SK-N-SH (cell line): ENCODE measurements around the gene HECTD2. TPM values are rescaled to one million over a fixed set of nuclear protein-coding genes. Genes with fewer than 3 reads are reported as not detected.
A peak's percentile ranks its signal among the peaks of the same experiment; 100 is the strongest.

Experiments
- CTCF ChIA-PET: fragments of 300-600, 350-600 bp; formaldehyde crosslinking; extraction: SDS; loops from one replicate; lab custom pipeline; 2021; lab: Yijun Ruan, JAX
- POLR2A ChIA-PET: fragments of 350-600 bp; sonication (Branson Sonifier 250); formaldehyde crosslinking; extraction: SDS; loops from one replicate; lab custom pipeline; 2020; ENCODE audit warnings: antibody characterized with exemption, inconsistent platforms; lab: Yijun Ruan, JAX
- DNase-seq: peaks from one replicate; pipeline ENCODE4 v3.0.0; 2012
- H2AFZ ChIP-seq: fragments of 200-600 bp; sonication (generic); 2 replicates; pipeline ENCODE4 v1.8.1; 2016; ENCODE audit warnings: antibody characterized with exemption, mild to moderate bottlenecking, low read depth
- H3F3A ChIP-seq: fragments of 200-600 bp; sonication (generic); replicated peaks from 2 replicates; pipeline ENCODE3; 2016; ENCODE audit warnings: antibody characterized with exemption, mild to moderate bottlenecking; ENCODE audit not compliant: insufficient read depth
- H3K27ac ChIP-seq, 2 experiments: fragments of 200-500 bp in 1 of 2; fragments of 200-600 bp in 1 of 2; sonication (Bioruptor generic) in 1 of 2; sonication (generic), shearing (Covaris generic) in 1 of 2; 2 replicates each; pipeline versions ENCODE4 v1.5.1 to v1.6.1; 2014 to 2016; ENCODE audit warnings: low read depth in 2 of 2, inconsistent platforms in 1 of 2, low read length in 1 of 2, mild to moderate bottlenecking in 1 of 2, mixed read lengths in 1 of 2
- H3K27me3 ChIP-seq: fragments of 200-600 bp; sonication (generic), shearing (Covaris generic); 2 replicates; pipeline ENCODE4 v1.6.1; 2016; ENCODE audit warnings: mixed run types; ENCODE audit not compliant: insufficient read depth
- H3K36me3 ChIP-seq, 2 experiments: fragments of 200-500 bp in 1 of 2; fragments of 200-600 bp in 1 of 2; sonication (Bioruptor generic) in 1 of 2; sonication (generic) in 1 of 2; replicated peaks in 1 of 2; 2 replicates each; pipeline versions ENCODE3 to v1.5.1; 2014 to 2016; ENCODE audit warnings: low read length in 1 of 2, mild to moderate bottlenecking in 1 of 2; ENCODE audit not compliant: insufficient read depth in 2 of 2, control insufficient read depth in 1 of 2
- H3K4me1 ChIP-seq, 2 experiments: fragments of 200-500 bp in 1 of 2; fragments of 200-600 bp in 1 of 2; sonication (Bioruptor generic) in 1 of 2; sonication (generic), shearing (Covaris generic) in 1 of 2; 2 replicates each; pipeline versions ENCODE4 v1.5.1 to v1.6.1; 2014 to 2016; ENCODE audit warnings: low read depth in 1 of 2, low read length in 1 of 2, mixed run types in 1 of 2; ENCODE audit not compliant: insufficient read depth in 2 of 2, control insufficient read depth in 1 of 2
- H3K4me2 ChIP-seq: fragments of 200-600 bp; sonication (generic), shearing (Covaris generic); 2 replicates; pipeline ENCODE4 v1.6.1; 2017; ENCODE audit warnings: mixed run types
- H3K4me3 ChIP-seq, 2 experiments: fragments of 200-500 bp in 1 of 2; fragments of 200-600 bp in 1 of 2; sonication (Bioruptor generic) in 1 of 2; sonication (generic), shearing (Covaris generic) in 1 of 2; 2 replicates each; pipeline versions ENCODE4 v1.5.1 to v1.8.1; 2014 to 2016; ENCODE audit warnings: low read depth in 2 of 2, inconsistent platforms in 1 of 2, low read length in 1 of 2, mild to moderate bottlenecking in 1 of 2, mixed read lengths in 1 of 2, moderate library complexity in 1 of 2
- H3K79me2 ChIP-seq: fragments of 200-600 bp; sonication (generic); 2 replicates; pipeline ENCODE4 v1.8.1; 2017; ENCODE audit warnings: mild to moderate bottlenecking; ENCODE audit not compliant: insufficient read depth
- H3K9ac ChIP-seq: fragments of 200-600 bp; sonication (generic); 2 replicates; pipeline ENCODE4 v1.6.1; 2017; ENCODE audit warnings: mixed run types
- H3K9me2 ChIP-seq: fragments of 200-600 bp; sonication (generic); 2 replicates; pipeline ENCODE4 v1.6.1; 2017; ENCODE audit warnings: mixed run types
- H3K9me3 ChIP-seq: fragments of 200-600 bp; sonication (generic); 2 replicates; pipeline ENCODE4 v1.6.1; 2017; ENCODE audit warnings: mixed run types, mild to moderate bottlenecking, moderate library complexity
- H4K20me1 ChIP-seq: fragments of 200-600 bp; sonication (generic); 2 replicates; pipeline ENCODE4 v1.6.1; 2017; ENCODE audit warnings: mild to moderate bottlenecking, mixed run types; ENCODE audit not compliant: insufficient read depth
- CTCF ChIP-seq: fragments of 200-600 bp; sonication (generic); IDR thresholded peaks from 2 replicates; pipeline ENCODE4 v1.6.1; 2017; ENCODE audit warnings: antibody characterized with exemption, mild to moderate bottlenecking, moderate library complexity
- EP300 ChIP-seq, 2 experiments: IDR thresholded peaks; 2 replicates each; pipeline versions ENCODE4 v1.4.0 to v1.6.1; 2012; ENCODE audit warnings: borderline replicate concordance in 1 of 2, low read depth in 1 of 2, low read length in 1 of 2
- EZH2phosphoT487 ChIP-seq: fragments of 200-600 bp; sonication (generic); IDR thresholded peaks from 2 replicates; pipeline ENCODE4 v1.6.1; 2017; ENCODE audit warnings: low read depth, mixed run types, mild to moderate bottlenecking, antibody characterized with exemption, moderate library complexity, borderline replicate concordance
- FOSL2 ChIP-seq: IDR thresholded peaks from 2 replicates; pipeline ENCODE4 v1.4.0; 2012; ENCODE audit warnings: low read depth, mild to moderate bottlenecking, moderate library complexity, borderline replicate concordance
- FOXM1 ChIP-seq: IDR thresholded peaks from 2 replicates; pipeline ENCODE4 v1.4.0; 2012; ENCODE audit warnings: low read depth, mild to moderate bottlenecking
- GABPA ChIP-seq: IDR thresholded peaks from 2 replicates; pipeline ENCODE4 v1.4.0; 2012; ENCODE audit warnings: low read depth, mild to moderate bottlenecking
- MEF2A ChIP-seq: IDR thresholded peaks from 2 replicates; pipeline ENCODE4 v1.4.0; 2012; ENCODE audit warnings: low read depth, borderline replicate concordance
- MXI1 ChIP-seq: IDR thresholded peaks from 2 replicates; pipeline ENCODE4 v1.6.1; 2012; ENCODE audit warnings: mild to moderate bottlenecking, low read depth, low read length, improper control_type of control experiment
- RAD21 ChIP-seq: IDR thresholded peaks from 2 replicates; pipeline ENCODE4 v1.6.1; 2012; ENCODE audit warnings: mild to moderate bottlenecking, low read length
- RXRA ChIP-seq: IDR thresholded peaks from 2 replicates; pipeline ENCODE4 v1.4.0; 2012; ENCODE audit warnings: low read depth, mild to moderate bottlenecking, borderline replicate concordance
- SMC3 ChIP-seq: IDR thresholded peaks from 2 replicates; pipeline ENCODE4 v1.6.1; 2012; ENCODE audit warnings: low read depth, low read length, improper control_type of control experiment
- TAF1 ChIP-seq: IDR thresholded peaks from 2 replicates; pipeline ENCODE4 v1.6.1; 2012; ENCODE audit warnings: low read depth, mild to moderate bottlenecking, low read length, moderate library complexity, borderline replicate concordance
- TCF12 ChIP-seq: IDR thresholded peaks from 2 replicates; pipeline ENCODE4 v1.4.0; 2012
- TEAD4 ChIP-seq: IDR thresholded peaks from 2 replicates; pipeline ENCODE4 v1.4.0; 2012; ENCODE audit warnings: mild to moderate bottlenecking, borderline replicate concordance; ENCODE audit not compliant: insufficient read depth
- USF1 ChIP-seq: IDR thresholded peaks from 2 replicates; pipeline ENCODE4 v1.4.0; 2012; ENCODE audit warnings: low read depth, borderline replicate concordance
- WGBS: methylation state at CpG from one replicate; pipeline ENCODE4 v1.1.6; 2017; ENCODE audit warnings: low lambda C conversion rate; 5-methylcytosine and 5-hydroxymethylcytosine counted together
- polyA plus RNA-seq, 3 experiments: library from polyadenylated mRNA; depleted of rRNA; stranded (reverse); fragments of >200 nt; gene quantifications; 2 replicates each; pipeline ENCODE4 v1.2.3, GENCODE V29; 2012

Gene HECTD2
- polyA plus RNA-seq, 1 of the 3 experiments (the other 2 are of a cell fraction) = 4.1 TPM

GRCh38 chr10:91479583-91479982 is 69.4 kb downstream of the HECTD2 start:
- TF ChIP-seq CTCF (0 out of 2 replicates have a peak, but pooled peaks have one; percentile 18), TCF12 (no peak)
- DNase-seq = no peak
- H4K20me1 ChIP-seq = no peaks in the 10 kb centered on the region

GRCh38 chr10:91487911-91488582 is 77.9 kb downstream of the HECTD2 start:
- Histone ChIP-seq H3F3A (peaks cover 5% of the 10 kb centered on the region), H2AFZ (no peak overlapping the region), H3K9ac (no peak overlapping the region), H3K36me3 (peaks cover 35 to 44% of the 10 kb centered on the region in 2 experiments), H3K79me2 (no peaks in the 10 kb centered on the region), H3K27me3 (no peaks in the 10 kb centered on the region), H3K4me2 (no peak overlapping the region), H3K4me1 (no peaks in the 10 kb centered on the region), H3K4me3 (no peak overlapping the region), H3K27ac (no peak overlapping the region), H3K9me2 (no peaks in the 10 kb centered on the region), H4K20me1 (no peaks in the 10 kb centered on the region), H3K9me3 (no peaks in the 10 kb centered on the region)
- ChIA-PET POLR2A (no interaction called here), CTCF (interaction anchor here (1.1 to 2.2 kb wide), 2 partner anchors 8 to 147 kb away, joined by 3 to 13 read pairs; no protein-coding TSS in a partner anchor)
- WGBS = 87% methylated on average over 3 of the region's 3 CpGs
- no peak for DNase-seq
- TF ChIP-seq RXRA = no peak
- no peak for TF ChIP-seq TAF1
- TF ChIP-seq TEAD4 = no peak
- TF ChIP-seq MXI1 = no peak
- TF ChIP-seq GABPA = no peak
- no peak for TF ChIP-seq FOXM1

More at GRCh38 chr10:91479583-91479982, 69.4 kb downstream of the HECTD2 start:
- Histone ChIP-seq H3K27me3 (no peaks in the 10 kb centered on the region), H3K9me2 (no peaks in the 10 kb centered on the region), H3K79me2 (no peaks in the 10 kb centered on the region), H3K36me3 (peaks cover 22 to 59% of the 10 kb centered on the region in 2 experiments), H3K27ac (no peak overlapping the region), H3K4me2 (no peak overlapping the region), H3K9ac (no peak overlapping the region), H3F3A (peaks cover 4% of the 10 kb centered on the region), H3K9me3 (no peaks in the 10 kb centered on the region), H3K4me1 (no peaks in the 10 kb centered on the region), H3K4me3 (no peak overlapping the region), H2AFZ (no peak overlapping the region)
- POLR2A ChIA-PET = no interaction called here
- CTCF ChIA-PET = interaction anchor here (0.6 to 1.4 kb wide), 3 partner anchors 9 to 216 kb away, joined by 3 to 7 read pairs (median 3); no protein-coding TSS in a partner anchor

GRCh38 chr10:91493313-91493712 is 83.2 kb downstream of the HECTD2 start:
- WGBS = 47% methylated on average over 2 of the region's 2 CpGs
- Histone ChIP-seq H3K79me2 (no peaks in the 10 kb centered on the region), H3F3A (peaks cover 9% of the 10 kb centered on the region), H3K4me2 (no peak overlapping the region), H3K27me3 (no peaks in the 10 kb centered on the region), H3K27ac (no peak overlapping the region), H4K20me1 (no peaks in the 10 kb centered on the region), H3K4me3 (no peak overlapping the region), H2AFZ (no peak overlapping the region), H3K9ac (no peak overlapping the region), H3K4me1 (peaks cover 0 to 15% of the 10 kb centered on the region in 2 experiments; a peak in 2 of 4 replicates), H3K36me3 (peaks cover 7 to 10% of the 10 kb centered on the region in 2 experiments), H3K9me2 (no peaks in the 10 kb centered on the region), H3K9me3 (no peaks in the 10 kb centered on the region)
- DNase-seq = peak; percentile 53
- ChIA-PET CTCF (interaction anchor here (0.6 to 6.2 kb wide), 27 partner anchors 9 to 581 kb away, joined by 3 to 114 read pairs (median 4); partner anchors contain the start of gene PPP1R3C), POLR2A (no interaction called here)
- no peak for TF ChIP-seq TAF1
- no peak for TF ChIP-seq EZH2phosphoT487
- TF ChIP-seq RAD21 = peak; percentile 65
- no peak for TF ChIP-seq MEF2A
- peak; percentile 68 for TF ChIP-seq CTCF
- TF ChIP-seq TEAD4 = no peak
- peak; percentile 36 for TF ChIP-seq SMC3
- no peak for TF ChIP-seq FOSL2
- no peak for TF ChIP-seq EP300 (IDR thresholded peaks at IDR 0.05; ENCODE audit: borderline replicate concordance in 1 of 2, low read depth in 1 of 2, low read length in 1 of 2)
- TF ChIP-seq USF1 = no peak
